HG02763 (cell line): Measurements from ENCODE around the gene ACBD4.

Experiments used
- ATAC-seq: cut with Tn5 transposase; IDR thresholded peaks from one replicate; pipeline ENCODE4 v1.9.1; 2021; ENCODE audit warnings: mild to moderate bottlenecking, moderate library complexity; ENCODE audit not compliant: unreplicated experiment

ACBD4 gene

DNA sequence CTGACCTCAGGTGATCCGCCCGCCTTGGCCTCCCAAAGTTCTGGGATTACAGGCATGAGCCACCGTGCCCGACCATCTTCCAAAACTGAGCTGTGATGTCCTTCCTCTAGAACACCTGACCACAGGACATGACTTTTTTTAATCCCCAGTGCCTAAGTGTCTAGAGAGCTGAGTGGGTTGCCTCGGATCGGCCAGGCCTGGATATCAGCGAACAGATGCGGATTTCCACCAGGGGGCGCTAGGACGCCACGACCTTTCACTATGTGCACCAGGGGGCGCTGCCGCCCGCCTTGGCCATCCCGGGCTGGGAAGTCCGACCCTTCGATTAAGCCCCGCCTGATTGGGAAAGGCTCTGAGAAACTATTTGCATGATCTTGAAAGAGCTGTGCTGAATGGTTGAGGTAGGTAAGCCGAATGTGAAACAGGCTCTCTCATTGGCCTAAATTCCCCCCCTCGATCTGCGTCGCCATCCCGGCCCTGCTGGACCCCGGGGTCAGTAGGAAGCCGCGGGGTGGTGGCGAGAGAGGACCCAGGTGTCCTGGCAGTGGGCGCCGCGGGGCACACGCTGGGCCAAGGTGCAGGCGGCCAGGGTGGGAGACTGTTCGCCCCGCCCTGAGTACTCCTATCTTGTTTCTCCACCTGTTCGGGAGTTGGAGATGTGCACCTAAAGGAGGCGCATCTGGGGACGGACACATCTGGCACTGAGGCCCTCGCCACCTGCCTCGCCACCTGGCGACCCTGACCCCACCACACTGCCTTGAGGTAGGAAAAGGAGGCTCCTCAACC is at the start of gene ACBD4:
TSS of gene ACBD4 (plus strand) at position 496 of the 786 bp plus-strand sequence. CDS start 458 bp downstream, outside the sequence.
- peak; percentile 80 for ATAC-seq

- ATAC-seq = no peak
These were observed 49.1 kb upstream of the ACBD4 start for GRCh38 chr17:45086391-45086790.

- no peak for ATAC-seq
These were observed 48.5 kb upstream of the ACBD4 start for GRCh38 chr17:45086865-45087503.

GRCh38 chr17:45087504-45087975 is 47.9 kb upstream of the ACBD4 start:
- no peak for ATAC-seq

DNA sequence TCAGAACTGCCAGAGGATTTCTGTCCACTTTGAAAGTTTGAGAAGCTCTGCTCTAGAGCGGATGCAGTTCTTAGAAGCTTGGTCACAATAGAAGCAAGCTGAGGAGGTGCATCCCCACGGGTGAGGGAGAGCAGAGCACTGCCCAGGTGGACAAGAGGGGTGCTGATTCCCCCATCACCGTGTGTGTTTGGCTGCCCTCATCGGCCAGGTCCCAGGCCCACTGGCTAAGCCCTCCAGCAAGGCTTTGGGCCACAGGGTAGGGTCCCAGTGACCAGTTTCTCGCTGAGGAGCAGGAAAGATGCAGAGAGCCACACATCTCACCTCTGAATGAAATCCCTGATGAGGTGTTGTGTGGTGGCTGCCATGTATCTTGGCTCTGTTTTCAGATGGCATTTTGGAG is 47.5 kb upstream of the ACBD4 start:
- ATAC-seq = no peak

- ATAC-seq = no peak
These were observed 46.7 kb upstream of the ACBD4 start for GRCh38 chr17:45088741-45089140.

DNA sequence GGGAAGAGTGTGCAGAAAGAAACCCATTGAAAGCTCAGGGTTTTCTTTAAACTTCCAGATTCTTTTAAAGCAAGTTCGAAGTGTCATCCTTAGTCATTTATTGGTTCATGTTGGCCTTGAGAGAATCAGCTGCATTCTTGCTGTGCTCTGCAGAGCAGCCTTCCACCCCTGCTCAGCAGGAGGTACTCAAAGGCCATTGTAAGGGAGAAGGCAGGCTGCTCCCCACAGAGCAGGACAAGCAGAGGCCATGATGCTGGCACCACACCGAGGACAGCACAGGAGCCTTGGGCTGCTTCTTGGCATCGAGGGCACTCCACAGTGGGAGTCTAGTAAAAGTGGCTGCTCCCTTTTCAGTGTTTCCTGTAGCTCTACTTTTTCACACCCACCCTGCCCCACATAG is 44.8 kb upstream of the ACBD4 start:
- ATAC-seq = no peak

DNA sequence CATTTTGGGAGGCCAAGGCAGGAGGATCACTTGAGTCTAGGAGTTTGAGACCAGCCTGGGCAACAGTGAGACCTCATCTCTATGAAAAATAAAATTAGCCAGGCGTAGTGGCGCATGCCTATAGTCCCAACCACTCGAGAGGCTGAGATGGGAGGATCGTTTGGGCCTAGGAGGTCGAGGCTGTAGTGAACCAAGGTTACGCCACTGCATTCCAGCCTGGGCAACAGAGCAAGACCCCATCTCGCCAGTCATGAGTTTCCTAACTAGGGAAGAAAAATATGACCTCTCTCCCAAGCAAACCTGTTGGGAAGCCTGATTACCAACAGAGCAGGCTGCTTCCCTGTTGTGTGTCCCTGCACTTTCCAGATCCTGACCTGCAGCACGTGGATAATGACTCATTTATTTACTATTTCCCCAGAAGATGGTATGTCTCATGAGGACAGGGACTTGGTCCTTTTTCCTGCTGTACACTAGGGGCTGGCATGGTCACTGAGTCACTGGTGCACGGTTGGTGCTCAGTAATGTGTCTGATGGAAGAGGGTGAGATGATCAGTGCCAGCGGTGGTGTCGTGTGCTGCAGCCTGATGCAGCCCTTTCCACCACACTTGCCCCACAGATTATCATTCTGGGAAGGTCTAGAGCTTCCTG is 43.6 kb upstream of the ACBD4 start:
- no peak for ATAC-seq

DNA sequence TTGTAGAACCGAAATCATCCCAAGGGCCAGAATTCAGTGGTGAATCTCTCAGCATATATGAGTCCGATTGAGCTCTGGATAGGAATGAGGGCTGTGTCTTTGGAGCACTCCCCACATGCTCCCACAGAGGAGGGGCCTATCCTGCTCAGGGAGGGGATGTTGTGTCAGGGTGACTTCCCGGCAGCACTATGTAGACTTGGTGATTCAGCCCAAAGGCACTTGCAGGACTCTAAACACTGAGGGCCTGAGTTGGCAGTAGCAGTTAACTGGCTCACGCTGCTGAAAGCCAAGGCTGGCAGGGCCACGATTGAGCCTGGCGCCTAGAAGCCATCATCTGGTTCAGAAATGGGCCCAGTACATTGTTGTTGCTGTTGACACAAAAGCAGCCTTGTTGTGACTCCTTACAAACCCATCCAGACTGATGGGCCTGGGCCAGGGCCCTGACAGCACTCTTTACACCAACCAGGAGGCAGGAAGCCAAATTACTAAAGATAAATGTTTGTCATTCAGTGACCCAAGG is 42.5 kb upstream of the ACBD4 start:
- no peak for ATAC-seq

- no peak for ATAC-seq
These were observed 41.9 kb upstream of the ACBD4 start for GRCh38 chr17:45093444-45094110.

DNA sequence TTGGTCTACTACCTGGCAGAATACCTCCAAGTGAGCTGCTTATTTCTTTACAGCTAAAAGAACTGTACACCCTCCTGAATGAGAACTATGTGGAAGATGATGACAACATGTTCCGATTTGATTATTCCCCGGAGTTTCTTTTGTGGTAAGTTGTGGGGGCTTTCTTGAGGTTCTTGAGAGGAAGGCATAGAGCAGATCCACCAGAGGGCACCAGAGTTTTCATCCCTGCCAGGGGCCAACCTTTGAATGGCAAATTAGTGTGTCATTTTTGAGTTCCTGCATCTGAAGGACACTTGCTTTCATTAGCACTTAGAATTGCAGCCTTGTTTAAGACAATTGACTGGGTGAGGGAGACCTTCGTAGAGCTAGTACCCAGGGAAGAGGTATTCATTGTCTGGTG is 39.3 kb upstream of the ACBD4 start:
- no peak for ATAC-seq

- ATAC-seq = no peak
These were observed 38.6 kb upstream of the ACBD4 start for GRCh38 chr17:45096926-45097325.

DNA sequence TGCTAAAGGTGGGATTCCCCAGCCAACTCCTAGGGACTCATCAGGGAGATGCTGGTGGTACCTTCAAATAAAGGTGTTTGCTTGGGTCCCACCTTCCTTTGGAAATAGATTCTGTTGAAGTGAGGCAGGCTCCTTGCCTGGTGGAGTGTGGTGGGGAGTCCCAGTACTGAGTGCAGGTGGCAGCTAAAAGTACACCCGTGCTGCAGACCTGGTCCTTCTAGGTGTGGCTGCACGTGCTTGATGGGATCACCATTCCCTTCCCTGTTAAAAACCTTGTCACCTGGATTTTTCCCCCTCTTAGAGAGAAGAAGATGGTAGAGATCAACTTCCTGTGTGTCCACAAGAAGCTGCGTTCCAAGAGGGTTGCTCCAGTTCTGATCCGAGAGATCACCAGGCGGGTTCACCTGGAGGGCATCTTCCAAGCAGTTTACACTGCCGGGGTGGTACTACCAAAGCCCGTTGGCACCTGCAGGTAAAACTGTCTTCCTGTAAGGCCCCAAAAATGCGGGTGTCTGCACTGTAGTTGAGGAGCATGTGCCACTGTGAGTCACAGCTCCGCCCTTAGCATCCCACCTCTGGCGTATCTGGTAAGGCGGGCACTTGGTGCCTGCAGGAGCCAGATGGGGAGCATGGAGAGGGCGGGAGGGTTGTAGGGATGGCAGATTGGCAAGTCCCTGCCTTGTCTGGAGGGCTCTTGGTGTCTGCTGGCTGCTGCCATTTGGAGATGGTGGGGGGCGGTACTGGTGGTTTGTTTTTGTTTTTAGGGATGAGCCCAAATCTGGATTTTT is 37.2 kb upstream of the ACBD4 start:
- no peak for ATAC-seq

DNA sequence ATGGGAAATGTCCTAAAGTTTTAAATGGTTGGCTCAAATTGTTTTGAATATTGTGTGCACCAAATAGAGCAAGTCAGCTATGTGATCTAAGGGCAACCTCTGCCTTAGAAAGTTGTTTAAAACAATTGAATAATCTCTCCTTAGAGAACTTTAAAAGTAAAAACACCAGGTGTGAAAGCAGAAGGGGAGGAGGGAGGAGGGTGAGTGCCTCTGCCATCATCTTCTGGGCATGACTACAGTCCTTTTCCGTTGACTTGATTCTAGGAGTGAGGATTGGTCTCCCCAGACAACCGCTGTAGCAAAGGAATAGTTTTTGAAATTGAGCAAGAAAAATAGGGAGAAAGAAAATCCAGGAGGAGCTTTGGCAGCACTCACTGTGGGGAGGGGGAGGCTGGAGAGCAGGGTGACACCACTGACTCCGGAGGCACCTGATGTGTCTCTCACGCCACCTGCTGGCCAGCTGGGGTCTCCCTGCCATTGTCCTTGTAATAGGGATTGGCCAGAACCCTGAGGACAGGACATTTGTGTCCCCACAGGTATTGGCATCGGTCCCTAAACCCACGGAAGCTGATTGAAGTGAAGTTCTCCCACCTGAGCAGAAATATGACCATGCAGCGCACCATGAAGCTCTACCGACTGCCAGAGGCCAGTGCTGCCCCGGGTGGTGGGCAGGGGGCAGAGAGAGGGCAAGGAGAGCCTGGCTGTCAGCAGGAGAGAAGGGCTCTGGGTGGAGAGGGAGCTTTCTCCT is 36.4 kb upstream of the ACBD4 start:
- ATAC-seq = no peak

DNA sequence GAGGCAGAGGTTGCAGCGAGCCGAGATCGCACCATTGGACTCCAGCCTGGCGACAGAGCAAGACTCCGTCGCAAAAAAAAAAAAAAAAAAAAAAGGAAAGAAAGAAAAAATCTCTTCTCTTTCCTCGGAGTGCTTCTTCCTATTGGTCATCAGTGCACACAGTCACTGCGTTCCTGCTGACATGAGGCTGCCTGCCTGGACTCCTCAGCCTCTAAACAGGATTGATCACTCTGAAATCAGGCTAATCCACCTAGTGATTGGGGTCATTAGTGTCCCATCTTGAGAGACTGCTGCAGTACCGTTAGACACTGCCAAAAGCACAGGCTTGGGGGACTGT is 34.0 kb upstream of the ACBD4 start:
- no peak for ATAC-seq

- no peak for ATAC-seq
These were observed 33.3 kb upstream of the ACBD4 start for GRCh38 chr17:45101883-45102811.

GRCh38 chr17:45102856-45103255 is 32.6 kb upstream of the ACBD4 start:
- ATAC-seq = no peak

DNA sequence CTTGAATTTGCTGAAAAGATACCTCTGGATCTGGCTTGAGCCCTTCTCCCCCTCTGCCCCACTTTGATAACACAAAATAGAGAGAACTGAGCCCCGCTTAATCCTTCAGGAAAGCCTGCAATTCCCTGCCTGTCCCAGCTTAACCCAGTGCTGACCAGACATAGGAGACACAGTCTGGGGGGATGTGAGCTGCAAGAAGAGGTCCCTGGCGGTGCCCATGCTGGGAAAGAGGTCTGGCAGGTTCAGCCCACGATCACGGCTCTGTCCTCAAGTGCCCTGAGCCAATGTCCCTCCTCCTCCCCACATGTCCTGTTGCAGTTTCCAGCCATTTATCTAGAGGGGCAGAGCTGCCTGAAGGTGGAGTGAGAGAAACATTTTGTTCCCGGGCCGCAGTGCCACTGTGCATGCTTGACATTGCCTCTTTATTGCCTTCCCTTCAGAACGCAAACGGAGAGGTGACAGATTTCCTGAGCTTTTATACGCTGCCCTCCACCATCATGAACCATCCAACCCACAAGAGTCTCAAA is 32.2 kb upstream of the ACBD4 start:
- ATAC-seq = no peak
